Heart left ventricle (tissue), 13 donors: ENCODE measurements around the gene NFKBIL1.
"Not testable (repeated sequence)": the region's sequence is repeated elsewhere in the genome, so short reads cannot be mapped to it uniquely, and the experiment has no call there.

Experiments
- CTCF ChIP-seq, 12 donors: fragments of 200-600 bp; sonication (generic) in 4 of 12; IDR thresholded peaks; one replicate each; pipeline versions ENCODE4 v1.5.0 to v1.8.0; 2018 to 2022; ENCODE audit warnings: antibody characterized with exemption in 12 of 12, mild to moderate bottlenecking in 5 of 12
- POLR2A ChIP-seq, 2 donors: fragments of 450-650 bp; IDR thresholded peaks; one replicate each; pipeline ENCODE4 v1.6.1; 2017; ENCODE audit warnings: antibody characterized with exemption in 2 of 2, mild to moderate bottlenecking in 2 of 2, moderate library complexity in 2 of 2
- donor health status: ischemic (EF 13 %, LVEDD 7.1; RV severe dilation, severe dysfunction).
- donor health status: DM: no; HTN: yes; CAD: no.
- donor health status: DM: no; HTN: no; CAD: no.
- donor health status: ischemic (EF 25% LVEDD 6.9; RV normal size, moderate dysfunction).
- donor health status: ischemic (EF 25% LVEDD 5.7; RV mildly dilated, moderate dysfunction).
- donor health status: ischemic (EF 35%, LVEDD 5.7; RV mildly dilated, moderate dysfunction).
- donor health status: nonischemic (EF 11% LVEDD 7.7; RV severe dilation, severe dysfunction).
- donor health status: DM: yes; HTN: yes; CAD: no.
- donor health status: PGD.
- donor health status: ischemic (EF 29% LVEDD 5.4; RV normal size, mild dysfunction).
- donor health status: nonischemic (EF 23%, LVEDD 6.1; RV moderate dilation, normal function).

- not testable (repeated sequence) for TF ChIP-seq CTCF, POLR2A (IDR thresholded peaks at IDR 0.05)
Observed at GRCh38 chr6:31499648-31500047, 47.8 kb upstream of the NFKBIL1 start.
